Retinal pigment epithelial cell (primary cell): ENCODE data around the gene GPX1.

Experiments
- DNase-seq: peaks from one replicate; pipeline ENCODE4 v3.0.0-alpha.2; 2010; ENCODE audit warnings: low read depth
- H3K4me3 ChIP-seq: 2 replicates; pipeline ENCODE4 v1.5.1; 2011; ENCODE audit warnings: mild to moderate bottlenecking, low read length, control low read depth, moderate library complexity
- TF ChIP-seq, protein P1 (sequence below): conservative IDR thresholded peaks from 2 replicates; pipeline ENCODE4 v1.5.1; 2011; ENCODE audit warnings: low read depth, low read length, control low read depth, inconsistent platforms

GPX1 gene

DNA sequence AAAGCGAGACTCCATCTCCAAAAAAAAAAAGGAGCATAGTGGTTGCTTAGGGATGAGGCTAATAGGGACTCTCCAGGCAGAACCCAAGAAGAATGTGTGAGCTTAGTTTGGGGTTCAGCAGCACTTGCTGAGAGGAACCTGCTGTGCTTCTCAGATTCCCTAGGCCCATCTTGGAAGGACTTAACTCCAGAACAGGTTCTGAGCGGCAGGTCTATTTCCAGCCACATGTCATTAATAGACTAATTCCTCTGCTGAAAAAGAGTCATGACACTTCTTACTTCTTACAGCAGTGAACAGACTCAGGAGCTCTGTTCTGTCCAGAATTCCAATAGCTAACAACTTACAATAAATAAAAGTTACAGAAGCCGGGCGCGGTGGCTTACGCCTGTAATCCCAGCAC, 31.1 kb upstream of the GPX1 start:
- TF ChIP-seq, protein P1, sequence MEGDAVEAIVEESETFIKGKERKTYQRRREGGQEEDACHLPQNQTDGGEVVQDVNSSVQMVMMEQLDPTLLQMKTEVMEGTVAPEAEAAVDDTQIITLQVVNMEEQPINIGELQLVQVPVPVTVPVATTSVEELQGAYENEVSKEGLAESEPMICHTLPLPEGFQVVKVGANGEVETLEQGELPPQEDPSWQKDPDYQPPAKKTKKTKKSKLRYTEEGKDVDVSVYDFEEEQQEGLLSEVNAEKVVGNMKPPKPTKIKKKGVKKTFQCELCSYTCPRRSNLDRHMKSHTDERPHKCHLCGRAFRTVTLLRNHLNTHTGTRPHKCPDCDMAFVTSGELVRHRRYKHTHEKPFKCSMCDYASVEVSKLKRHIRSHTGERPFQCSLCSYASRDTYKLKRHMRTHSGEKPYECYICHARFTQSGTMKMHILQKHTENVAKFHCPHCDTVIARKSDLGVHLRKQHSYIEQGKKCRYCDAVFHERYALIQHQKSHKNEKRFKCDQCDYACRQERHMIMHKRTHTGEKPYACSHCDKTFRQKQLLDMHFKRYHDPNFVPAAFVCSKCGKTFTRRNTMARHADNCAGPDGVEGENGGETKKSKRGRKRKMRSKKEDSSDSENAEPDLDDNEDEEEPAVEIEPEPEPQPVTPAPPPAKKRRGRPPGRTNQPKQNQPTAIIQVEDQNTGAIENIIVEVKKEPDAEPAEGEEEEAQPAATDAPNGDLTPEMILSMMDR: no peak
- no peak overlapping the region for H3K4me3 ChIP-seq

DNA sequence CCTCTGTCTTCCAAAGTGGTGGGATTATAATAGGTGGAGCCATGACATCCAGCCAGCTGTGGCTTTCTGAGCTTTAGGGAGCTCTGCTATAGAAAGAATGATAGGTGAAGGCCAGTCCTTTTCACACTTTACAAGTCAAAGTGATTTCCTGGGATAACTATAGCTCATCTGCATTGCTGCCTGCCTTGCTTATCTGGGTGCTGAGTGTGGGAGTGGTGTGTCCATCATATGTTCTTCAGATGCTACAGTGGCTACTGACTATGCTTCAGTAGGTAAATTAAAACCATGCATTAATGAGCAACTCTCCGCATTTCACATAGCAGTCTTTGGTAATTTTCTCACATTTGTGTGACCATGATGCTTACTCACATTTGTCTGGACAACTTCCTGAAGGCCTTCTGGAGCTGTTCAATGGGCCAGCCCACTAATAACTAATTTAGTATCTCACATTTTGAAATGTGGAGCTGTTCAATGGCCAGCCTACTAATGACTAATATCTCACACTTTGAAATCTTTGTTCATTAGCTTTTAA, 30.2 kb upstream of the GPX1 start:
- TF ChIP-seq, protein P1: no peak
- no peak for DNase-seq
- no peak overlapping the region for H3K4me3 ChIP-seq

More for the DNA sequence above, 31.1 kb upstream of the GPX1 start:
- DNase-seq: no peak

GRCh38 chr3:49387721-49388120, 29.6 kb upstream of the GPX1 start:
- DNase-seq: no peak
- H3K4me3 ChIP-seq: no peak overlapping the region
- TF ChIP-seq, protein P1: no peak

DNA sequence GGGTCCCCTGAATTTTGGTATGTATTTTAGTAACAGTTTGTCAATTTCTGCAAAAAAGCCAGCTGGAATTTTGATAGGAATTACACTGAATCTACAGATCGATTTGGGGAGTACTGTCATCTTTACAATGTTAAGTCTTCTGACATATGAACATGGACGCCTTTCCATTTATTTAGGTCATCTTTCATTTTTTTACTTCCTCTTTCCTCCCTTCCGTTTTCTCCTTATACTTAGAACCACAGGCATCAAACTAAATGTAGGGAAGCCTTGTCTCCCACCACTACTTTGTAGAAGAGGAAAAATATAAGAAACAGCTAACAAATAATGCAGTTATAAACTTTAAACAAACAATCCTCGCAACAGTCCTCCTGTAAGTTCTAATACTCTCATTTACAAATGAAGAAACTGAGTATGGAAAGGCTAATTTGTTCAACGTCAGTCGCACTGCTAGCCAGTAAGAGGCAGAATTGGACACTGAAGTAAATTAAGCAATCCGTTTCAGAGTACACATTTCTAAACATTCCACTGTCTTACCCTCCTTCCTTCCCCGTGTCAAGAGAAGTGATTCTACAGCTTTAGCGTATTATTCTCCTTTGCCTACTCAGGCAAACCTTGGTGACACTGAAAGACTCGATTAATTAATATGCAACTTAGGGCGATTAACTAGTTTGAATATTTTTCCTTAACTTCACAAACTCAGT, 28.1 kb upstream of the GPX1 start:
- TF ChIP-seq, protein P1: no peak
- H3K4me3 ChIP-seq: no peak overlapping the region
- no peak for DNase-seq

DNA sequence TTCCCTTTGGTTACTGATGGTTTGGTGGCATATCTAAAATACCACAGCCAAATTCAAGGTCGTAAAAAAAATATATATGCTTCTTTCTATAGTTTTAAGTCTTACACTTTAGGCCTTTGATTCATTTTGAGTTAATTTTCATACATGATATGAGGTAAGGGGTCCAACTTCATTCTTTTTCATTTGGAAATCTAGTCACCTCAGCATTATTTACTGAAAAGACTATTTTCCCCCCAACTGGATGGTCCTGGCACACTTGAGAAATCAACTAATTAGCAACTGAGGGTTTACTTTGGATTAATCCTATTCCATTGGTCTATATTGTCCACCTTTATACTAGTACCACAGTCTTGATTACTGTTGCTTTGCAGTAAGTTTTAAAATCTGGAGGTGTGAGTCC, 27.5 kb upstream of the GPX1 start:
- H3K4me3 ChIP-seq: no peak overlapping the region
- DNase-seq: no peak
- TF ChIP-seq, protein P1: no peak

DNA sequence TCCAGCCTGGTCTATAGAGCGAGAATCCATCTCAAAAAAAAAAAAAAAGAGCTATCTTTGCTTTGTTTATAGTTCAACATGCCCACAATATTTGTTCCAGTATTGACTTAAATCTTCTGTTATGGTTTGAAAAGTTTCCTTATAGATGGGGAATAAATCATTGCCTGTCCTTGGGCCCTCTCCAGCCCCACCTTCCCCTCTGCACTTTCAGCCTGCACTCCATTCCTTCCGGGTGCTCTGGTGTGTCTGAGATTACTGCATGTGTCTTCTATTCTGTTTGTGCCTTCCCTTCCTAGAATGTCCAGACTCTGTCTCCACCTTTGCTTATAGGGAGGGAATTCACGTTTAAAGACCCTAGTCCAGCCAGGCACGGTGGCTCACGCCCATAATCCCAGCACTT, 25.2 kb upstream of the GPX1 start:
- TF ChIP-seq, protein P1: no peak
- no peak for DNase-seq
- no peak overlapping the region for H3K4me3 ChIP-seq

DNA sequence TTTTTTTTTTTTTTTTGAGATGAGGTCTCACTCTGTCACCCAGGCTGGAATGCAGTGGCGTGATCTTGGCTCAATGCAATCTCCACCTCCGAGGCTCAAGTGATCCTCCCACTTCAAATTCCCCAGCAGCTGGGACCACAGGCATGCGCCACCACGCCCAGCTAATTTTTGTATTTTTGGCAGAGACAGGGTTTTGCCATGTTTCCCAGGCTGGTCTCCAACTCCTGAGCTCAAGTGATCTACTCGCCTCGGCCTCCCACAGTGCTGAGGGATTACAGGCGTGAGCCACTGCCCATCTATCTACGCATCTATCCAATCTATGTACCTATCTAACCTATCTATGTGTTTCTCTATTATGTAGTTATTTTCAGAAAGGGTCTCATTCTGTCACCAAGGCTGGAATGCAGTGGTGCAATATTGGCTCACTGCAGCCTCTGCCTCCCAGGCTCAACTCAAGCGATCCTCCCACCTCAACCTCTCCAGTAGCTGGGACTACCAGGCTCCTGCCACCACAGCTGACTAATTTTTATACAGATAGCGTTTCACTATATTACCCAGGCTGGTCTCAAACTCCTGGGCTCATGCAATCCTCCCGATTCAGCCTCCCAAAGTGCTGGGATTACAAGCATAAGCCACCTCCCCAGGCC, 20.2 kb upstream of the GPX1 start:
- H3K4me3 ChIP-seq: no peak overlapping the region
- DNase-seq: no peak

More for the DNA sequence above, 20.2 kb upstream of the GPX1 start:
- TF ChIP-seq, protein P1: no peak
